Dendritic cell treated with granulocyte-macrophage colony-stimulating factor and Interleukin-4, amounts not matched to agents 40 ng/mL and 50 ng/mL, for 4 days (primary cell): Measurements from ENCODE around the gene TMED10.
A peak's percentile ranks its signal among the peaks of the same experiment; 100 is the strongest.
"Not testable (repeated sequence)": the region's sequence is repeated elsewhere in the genome, so short reads cannot be mapped to it uniquely, and the experiment has no call there.

Experiments used
- H3K27ac Mint-ChIP-seq: one replicate; pipeline ENCODE4 v1.8.0; 2022; ENCODE audit warnings: mild to moderate bottlenecking, mixed read lengths
- H3K27me3 Mint-ChIP-seq: one replicate; pipeline ENCODE4 v1.8.0; 2022; ENCODE audit warnings: mild to moderate bottlenecking, mixed read lengths
- H3K36me3 Mint-ChIP-seq: one replicate; pipeline ENCODE4 v1.8.0; 2022; ENCODE audit warnings: low read depth, mixed read lengths
- H3K4me1 Mint-ChIP-seq: one replicate; pipeline ENCODE4 v1.8.0; 2022; ENCODE audit warnings: low read depth, mixed read lengths
- H3K4me3 Mint-ChIP-seq: one replicate; pipeline ENCODE4 v1.8.0; 2022; ENCODE audit warnings: mild to moderate bottlenecking, moderate library complexity, mixed read lengths
- H3K9me3 Mint-ChIP-seq: one replicate; pipeline ENCODE4 v1.8.0; 2022; ENCODE audit warnings: mixed read lengths
- intact Hi-C: fragments of 100-400 bp; cut with micrococcal nuclease; formaldehyde crosslinking; loops from one replicate; pipeline ENCODE4 v1.15.0; 2022

TMED10 gene

DNA sequence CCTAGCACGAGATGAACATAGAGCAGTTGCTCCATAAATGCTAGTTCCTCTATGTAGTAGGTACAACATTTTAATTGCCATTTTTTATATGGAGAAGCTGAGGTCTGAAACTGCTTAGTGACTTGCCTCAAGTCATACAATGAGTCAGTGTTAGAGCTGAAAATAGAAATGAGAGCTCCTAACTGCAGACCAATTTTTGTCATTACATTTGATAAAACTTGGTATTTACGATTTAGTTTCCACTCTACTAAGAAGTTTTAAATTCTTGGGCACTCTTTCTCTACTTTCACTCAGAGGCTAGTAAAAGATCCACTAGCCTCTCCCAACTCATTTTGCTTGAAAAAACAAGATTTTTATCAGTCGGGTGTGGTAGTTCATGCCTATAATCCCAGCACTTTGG, 8.1 kb upstream of the TMED10 start:
- Mint-ChIP-seq H3K27ac (peak overlapping the region; percentile 66), H3K9me3 (no peaks in the 10 kb centered on the region), H3K4me1 (peaks cover 62% of the 10 kb centered on the region), H3K4me3 (no peak overlapping the region), H3K36me3 (no peaks in the 10 kb centered on the region), H3K27me3 (peaks cover 4% of the 10 kb centered on the region)
- intact Hi-C loops = loop anchor here (5.0 kb wide), 1 partner anchor 37 kb away; no protein-coding TSS in a partner anchor

DNA sequence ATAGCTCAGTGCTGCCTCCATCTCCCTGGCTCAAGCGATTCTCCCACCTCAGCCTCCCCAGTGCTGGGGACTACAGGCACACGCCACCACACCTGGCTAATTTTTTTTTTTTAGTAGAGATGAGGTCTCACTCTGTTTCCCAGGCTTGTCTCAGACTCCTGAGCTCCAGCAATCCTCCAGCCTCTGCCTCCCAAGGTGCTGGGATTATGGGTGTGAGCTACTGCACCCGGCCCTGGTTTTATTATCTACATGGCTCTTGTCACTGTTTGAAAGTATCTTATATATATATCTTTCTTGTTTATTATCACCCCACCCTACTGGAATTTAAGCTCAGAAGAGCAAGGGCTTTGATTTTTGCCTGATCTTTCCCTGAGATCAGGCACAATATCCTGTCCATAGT, 7.6 kb upstream of the TMED10 start:
- no peaks in the 10 kb centered on the region for H3K36me3 Mint-ChIP-seq
- peaks cover 4% of the 10 kb centered on the region for H3K27me3 Mint-ChIP-seq
- no peaks in the 10 kb centered on the region for H3K9me3 Mint-ChIP-seq
- peaks cover 57% of the 10 kb centered on the region for H3K4me1 Mint-ChIP-seq
- peak overlapping the region; percentile 66 for H3K27ac Mint-ChIP-seq
- intact Hi-C loops = loop anchor here (5.0 kb wide), 1 partner anchor 37 kb away; no protein-coding TSS in a partner anchor
- no peak overlapping the region for H3K4me3 Mint-ChIP-seq

DNA sequence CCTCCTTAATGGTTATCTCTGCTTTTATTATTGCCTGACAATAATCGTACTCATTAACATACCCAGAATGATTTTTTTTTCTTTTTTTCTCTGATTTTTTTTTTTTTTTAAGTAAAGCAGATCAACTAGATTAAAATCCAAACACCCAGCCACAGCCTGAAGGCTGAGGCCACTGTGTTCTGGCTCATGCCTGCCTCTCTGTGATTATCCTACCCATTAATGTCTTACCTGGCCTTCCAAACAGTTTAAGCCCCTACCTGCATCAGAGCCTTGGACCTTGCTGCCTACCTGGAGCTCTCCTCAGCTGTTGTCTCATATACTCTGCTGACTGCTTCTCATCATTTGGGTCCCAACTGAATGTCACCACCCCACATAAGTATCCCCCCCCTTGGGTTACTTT, 6.8 kb upstream of the TMED10 start:
- Mint-ChIP-seq H3K4me1 (peaks cover 49% of the 10 kb centered on the region), H3K4me3 (no peak overlapping the region), H3K36me3 (no peaks in the 10 kb centered on the region), H3K27me3 (peaks cover 4% of the 10 kb centered on the region), H3K27ac (peak overlapping the region; percentile 74), H3K9me3 (no peaks in the 10 kb centered on the region)
- intact Hi-C loops = loop anchor here (5.0 kb wide), 1 partner anchor 36 kb away; no protein-coding TSS in a partner anchor

DNA sequence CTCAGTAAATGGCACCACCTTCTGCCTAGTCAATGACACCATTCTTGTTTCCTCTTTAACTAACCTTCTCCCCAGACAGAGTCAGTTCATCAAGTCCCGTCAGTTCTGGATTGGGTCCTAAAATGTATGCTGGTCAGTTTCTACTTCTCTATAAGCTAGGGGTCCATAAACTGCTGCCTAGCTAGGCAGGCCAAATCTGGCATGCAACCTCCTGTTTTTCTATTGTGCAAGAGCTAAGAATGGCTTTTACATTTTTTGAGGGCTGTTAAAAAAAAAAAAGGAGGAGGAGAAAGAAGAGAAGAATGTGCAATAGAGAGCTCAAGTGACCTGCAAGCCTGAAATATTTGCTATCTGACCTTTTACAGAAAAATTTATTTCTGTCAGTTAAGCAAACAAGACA, 6.4 kb upstream of the TMED10 start:
- H3K27ac Mint-ChIP-seq = peak overlapping the region; percentile 74
- H3K4me3 Mint-ChIP-seq = no peak overlapping the region
- no peaks in the 10 kb centered on the region for H3K9me3 Mint-ChIP-seq
- peaks cover 4% of the 10 kb centered on the region for H3K27me3 Mint-ChIP-seq
- intact Hi-C loops = loop anchor here (5.0 kb wide), 1 partner anchor 36 kb away; no protein-coding TSS in a partner anchor
- peaks cover 45% of the 10 kb centered on the region for H3K4me1 Mint-ChIP-seq
- no peaks in the 10 kb centered on the region for H3K36me3 Mint-ChIP-seq

DNA sequence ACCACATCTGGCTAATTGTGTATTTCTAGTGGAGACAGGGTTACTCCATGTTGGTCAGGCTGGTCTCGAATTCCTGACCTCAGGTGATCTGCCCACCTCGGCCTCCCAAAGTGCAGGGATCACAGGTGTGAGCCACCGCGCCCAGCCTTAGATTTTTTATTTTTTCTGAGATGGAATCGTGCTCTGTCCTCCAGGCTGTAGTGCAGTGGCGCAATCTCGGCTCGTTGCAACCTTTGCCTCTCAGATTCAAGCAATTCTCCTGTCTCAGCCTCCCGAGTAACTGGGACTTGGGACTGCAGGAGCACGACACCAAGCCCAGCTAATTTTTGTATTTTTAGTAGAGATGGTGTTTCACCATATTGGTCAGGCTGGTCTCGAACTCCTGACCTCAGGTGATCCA, 5.8 kb upstream of the TMED10 start:
- not testable (repeated sequence) for H3K27me3 Mint-ChIP-seq, H3K36me3 Mint-ChIP-seq, H3K4me3 Mint-ChIP-seq, H3K9me3 Mint-ChIP-seq
- intact Hi-C loops = loop anchor here (5.0 kb wide), 1 partner anchor 35 kb away; no protein-coding TSS in a partner anchor
- peak overlapping the region; percentile 74 for H3K27ac Mint-ChIP-seq
- H3K4me1 Mint-ChIP-seq = peaks cover 45% of the 10 kb centered on the region

DNA sequence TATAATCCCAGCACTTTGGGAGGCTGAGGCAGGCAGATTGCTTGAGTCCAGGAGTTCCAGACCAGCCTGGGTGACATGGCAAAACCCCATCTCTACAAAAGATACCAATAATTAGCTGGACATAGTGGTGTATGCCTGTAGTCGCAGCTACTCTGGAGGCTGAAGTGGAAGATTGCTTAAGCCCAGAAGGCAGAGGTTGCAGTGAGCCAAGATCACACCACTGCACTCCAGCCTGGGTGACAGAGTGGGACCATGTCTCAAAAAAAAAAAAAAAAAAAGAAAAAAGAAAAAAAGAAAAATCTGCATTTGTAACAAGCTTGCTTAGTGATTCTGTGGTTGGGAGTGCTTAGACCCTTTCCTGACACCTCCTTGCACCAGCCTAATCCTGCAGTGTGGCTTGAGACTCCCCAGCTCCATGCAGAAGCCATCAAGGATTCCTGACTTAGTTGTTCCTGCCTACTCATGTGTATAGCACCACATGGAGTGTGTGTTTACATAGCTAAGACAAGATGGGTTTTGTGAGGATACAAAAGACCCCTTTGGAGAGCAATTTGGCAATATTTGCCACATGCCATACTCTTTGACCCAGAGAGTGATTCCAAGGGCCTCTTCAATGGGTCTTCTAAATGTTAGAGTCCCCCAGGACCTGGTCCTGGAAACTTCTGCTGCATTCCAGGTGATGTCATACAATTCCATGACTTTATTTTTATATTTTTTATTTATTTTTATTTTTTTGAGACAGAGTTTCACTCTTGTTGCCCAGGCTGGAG, 5.1 kb upstream of the TMED10 start:
- Mint-ChIP-seq H3K27me3 (peaks cover under 1% of the 10 kb centered on the region), H3K27ac (no peak overlapping the region), H3K4me3 (no peak overlapping the region), H3K4me1 (peaks cover 45% of the 10 kb centered on the region), H3K36me3 (peaks cover 4% of the 10 kb centered on the region), H3K9me3 (no peaks in the 10 kb centered on the region)
- intact Hi-C loops = loop anchor here (5.0 kb wide), 1 partner anchor 34 kb away; no protein-coding TSS in a partner anchor

DNA sequence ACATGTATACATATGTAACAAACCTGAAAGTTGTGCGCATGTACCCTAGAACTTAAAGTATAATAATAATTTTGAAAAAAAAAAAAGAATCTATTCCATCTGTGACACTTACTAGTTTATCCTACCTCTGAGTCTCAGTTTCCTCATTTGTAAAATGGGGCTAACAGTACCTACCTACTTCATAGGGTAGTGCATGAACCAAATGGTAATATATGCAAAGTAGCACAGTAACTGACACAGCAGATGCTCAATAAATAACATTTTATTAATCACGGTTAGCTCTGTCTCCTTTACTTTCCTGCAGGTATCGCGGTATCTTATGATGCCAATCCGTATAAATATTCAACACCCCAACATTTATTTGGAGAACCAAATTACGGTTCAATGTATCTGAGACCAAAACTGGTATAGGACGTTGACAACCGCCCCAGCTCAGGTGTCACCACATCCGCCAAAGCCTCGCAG, 703 bp downstream of the TMED10 start:
- intact Hi-C loops = loop anchor here (5.0 kb wide), 1 partner anchor 122 kb away; no protein-coding TSS in a partner anchor
- Mint-ChIP-seq H3K9me3 (no peaks in the 10 kb centered on the region), H3K4me3 (peak overlapping the region; percentile 100), H3K36me3 (peaks cover 30% of the 10 kb centered on the region), H3K27me3 (no peaks in the 10 kb centered on the region), H3K4me1 (peaks cover 59% of the 10 kb centered on the region), H3K27ac (peak overlapping the region; percentile 100)

DNA sequence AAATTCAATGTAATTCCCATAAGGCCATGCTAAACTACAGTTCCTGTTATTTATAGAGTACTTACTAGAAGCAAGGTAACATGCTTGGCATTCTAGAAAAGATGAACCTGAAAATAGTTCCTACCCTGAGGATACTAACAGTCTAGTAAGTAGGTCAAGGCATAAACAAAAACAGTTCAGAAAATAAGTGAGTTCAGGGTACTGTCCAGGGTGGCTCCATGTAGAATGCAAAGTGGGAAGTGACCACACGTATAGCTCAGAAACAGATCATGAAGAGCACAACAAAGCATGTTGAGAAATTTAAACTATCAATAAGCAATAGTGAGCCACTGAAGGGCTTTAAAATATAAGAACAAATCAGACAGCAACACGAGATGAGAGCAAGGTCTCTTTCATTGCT, 2.3 kb downstream of the TMED10 start:
- intact Hi-C loops = no loop called here
- peaks cover 70% of the 10 kb centered on the region for H3K4me1 Mint-ChIP-seq
- peaks cover 30% of the 10 kb centered on the region for H3K36me3 Mint-ChIP-seq
- H3K27ac Mint-ChIP-seq = peak overlapping the region; percentile 20
- no peaks in the 10 kb centered on the region for H3K27me3 Mint-ChIP-seq
- no peak overlapping the region for H3K4me3 Mint-ChIP-seq
- H3K9me3 Mint-ChIP-seq = no peaks in the 10 kb centered on the region

DNA sequence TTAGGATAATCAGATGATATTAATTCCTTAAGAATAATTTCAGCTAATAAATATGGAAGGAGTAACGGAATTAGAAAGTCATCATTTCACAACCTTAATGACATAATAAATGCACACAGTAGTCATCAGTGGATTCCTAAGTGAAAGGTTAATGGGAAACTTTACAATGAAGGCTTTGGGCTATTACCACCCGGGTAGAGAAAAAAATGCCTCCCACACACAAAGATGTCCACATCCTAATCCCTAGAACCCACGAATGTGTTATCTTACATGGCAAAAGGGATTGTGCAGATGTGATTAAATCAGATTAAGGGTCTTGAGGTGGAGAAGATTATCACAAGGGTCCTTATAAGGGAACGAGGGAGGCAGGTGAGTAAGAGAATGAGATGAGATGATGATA, 5.6 kb downstream of the TMED10 start:
- intact Hi-C loops = no loop called here
- peaks cover 19% of the 10 kb centered on the region for H3K36me3 Mint-ChIP-seq
- H3K9me3 Mint-ChIP-seq = no peaks in the 10 kb centered on the region
- H3K4me3 Mint-ChIP-seq = no peak overlapping the region
- H3K27ac Mint-ChIP-seq = peak overlapping the region; percentile 7
- peaks cover 95% of the 10 kb centered on the region for H3K4me1 Mint-ChIP-seq
- no peaks in the 10 kb centered on the region for H3K27me3 Mint-ChIP-seq

DNA sequence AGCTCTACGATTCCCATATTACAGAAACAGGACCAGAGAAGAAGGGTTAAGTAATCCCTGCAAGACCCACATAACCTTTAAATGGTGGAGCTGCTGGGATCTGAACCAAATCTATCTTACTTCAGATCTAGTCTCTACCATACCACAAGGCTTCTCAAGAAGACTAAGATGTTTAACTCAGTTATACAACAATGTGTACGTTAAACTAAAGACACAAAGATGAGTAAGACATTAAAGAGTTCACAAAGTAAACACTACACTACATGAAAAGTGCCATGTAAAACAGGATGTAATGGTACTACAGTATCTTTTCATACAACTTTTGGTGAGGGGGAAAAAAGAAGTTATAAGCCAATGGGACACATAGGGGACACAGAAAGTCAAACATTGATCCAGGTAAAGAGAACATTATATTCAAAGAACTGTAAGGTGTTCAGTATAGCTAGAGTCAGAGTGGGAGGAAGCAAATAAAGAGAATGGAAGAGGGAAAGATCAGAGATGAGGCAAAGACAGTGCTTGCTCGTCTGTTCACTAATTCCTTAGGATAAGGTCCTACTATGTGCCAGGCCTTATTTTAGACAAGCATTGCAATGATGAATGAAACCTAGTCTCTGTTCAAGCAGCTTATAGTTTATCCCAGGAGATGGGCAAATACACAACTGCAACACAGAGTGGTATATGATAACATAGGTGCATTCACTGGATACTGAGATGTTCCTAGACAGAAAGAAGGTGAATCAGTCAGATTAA, 7.7 kb downstream of the TMED10 start:
- Mint-ChIP-seq H3K4me1 (peaks cover 77% of the 10 kb centered on the region), H3K27me3 (no peaks in the 10 kb centered on the region), H3K9me3 (no peaks in the 10 kb centered on the region), H3K27ac (no peak overlapping the region), H3K36me3 (peaks cover 19% of the 10 kb centered on the region), H3K4me3 (no peak overlapping the region)
- intact Hi-C loops = no loop called here

DNA sequence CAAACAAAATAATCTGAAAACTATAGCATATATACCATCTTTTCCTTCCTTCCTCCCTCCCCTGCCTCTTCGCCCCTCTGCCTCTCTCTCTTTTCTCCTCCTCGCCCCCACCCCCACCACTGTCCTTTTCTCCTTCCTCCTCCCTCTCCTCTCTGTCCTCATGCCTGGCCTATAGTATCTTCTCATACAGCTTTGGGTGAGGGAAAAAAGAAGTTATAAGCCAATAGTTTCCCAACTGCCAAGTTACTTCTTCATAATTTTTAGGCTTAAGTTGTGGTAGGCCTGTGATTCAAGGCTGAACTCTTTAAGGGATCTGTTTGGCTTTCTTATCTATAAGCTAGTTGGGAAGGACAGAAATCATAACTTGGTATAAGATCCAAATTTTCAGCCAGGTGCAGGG, 9.1 kb downstream of the TMED10 start:
- Mint-ChIP-seq H3K4me3 (no peak overlapping the region), H3K9me3 (no peaks in the 10 kb centered on the region), H3K27me3 (no peaks in the 10 kb centered on the region), H3K4me1 (peaks cover 70% of the 10 kb centered on the region), H3K27ac (peak overlapping the region; percentile 32), H3K36me3 (peaks cover 20% of the 10 kb centered on the region)
- intact Hi-C loops = no loop called here

DNA sequence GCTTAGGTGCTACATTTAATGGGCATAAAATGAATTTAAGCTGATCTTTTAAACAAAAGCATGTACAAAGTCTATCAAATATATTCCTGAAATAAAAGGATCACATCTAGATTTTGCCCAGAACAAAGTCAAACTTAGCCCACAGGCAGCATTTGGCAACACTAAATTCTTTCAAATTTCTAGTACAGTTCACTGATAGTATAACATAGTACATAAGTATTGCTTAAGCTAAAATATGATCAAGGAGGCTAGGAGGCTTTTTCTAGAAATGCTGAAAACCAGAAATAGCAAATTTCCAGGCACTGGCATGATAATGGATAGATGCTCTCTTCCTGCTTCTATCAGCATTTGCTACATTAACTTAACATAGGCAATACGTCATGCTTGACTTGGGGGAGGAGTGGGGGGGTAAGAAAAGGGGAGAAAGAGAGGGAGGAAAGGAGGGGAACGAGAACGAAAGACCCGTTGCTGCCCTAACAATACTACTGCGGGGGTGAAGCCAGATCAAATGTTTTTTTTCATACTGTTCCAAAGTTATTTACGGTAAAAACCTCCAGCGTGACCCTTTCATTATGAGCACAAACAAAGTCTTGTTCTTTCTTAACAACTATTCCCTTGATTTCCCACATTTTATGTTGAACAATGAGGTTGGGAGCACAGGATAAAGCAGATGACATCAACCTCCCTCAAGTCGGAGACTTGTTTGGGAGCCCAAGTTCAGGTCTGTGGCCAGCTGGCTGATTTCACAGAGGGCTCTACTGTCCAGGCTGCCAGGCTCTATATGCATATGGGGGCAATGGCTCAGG, 10.6 kb downstream of the TMED10 start:
- peaks cover 70% of the 10 kb centered on the region for H3K4me1 Mint-ChIP-seq
- H3K9me3 Mint-ChIP-seq = no peaks in the 10 kb centered on the region
- peaks cover 22% of the 10 kb centered on the region for H3K36me3 Mint-ChIP-seq
- no peak overlapping the region for H3K4me3 Mint-ChIP-seq
- no peaks in the 10 kb centered on the region for H3K27me3 Mint-ChIP-seq
- no peak overlapping the region for H3K27ac Mint-ChIP-seq
- intact Hi-C loops = no loop called here

DNA sequence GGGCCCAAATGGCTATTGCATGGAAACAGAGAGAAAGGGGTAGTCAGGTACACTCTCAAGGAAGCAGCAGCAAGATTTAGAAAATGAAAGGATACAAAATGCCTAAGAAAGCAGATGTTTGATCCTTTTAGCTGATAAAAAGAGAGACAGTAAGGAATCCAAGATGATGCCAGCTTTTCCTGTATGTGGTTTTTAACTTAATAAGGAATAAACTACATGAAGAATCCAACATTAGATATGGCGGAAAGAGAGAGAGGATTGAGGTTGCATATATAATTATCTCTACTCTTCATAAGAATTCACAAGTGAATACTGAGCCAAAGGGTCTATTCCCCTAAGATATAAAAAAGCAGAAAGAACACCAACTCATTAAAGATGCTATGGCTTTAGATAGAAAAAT, 11.6 kb downstream of the TMED10 start:
- no peak overlapping the region for H3K27ac Mint-ChIP-seq
- intact Hi-C loops = no loop called here
- H3K9me3 Mint-ChIP-seq = no peaks in the 10 kb centered on the region
- peaks cover 66% of the 10 kb centered on the region for H3K4me1 Mint-ChIP-seq
- no peak overlapping the region for H3K4me3 Mint-ChIP-seq
- H3K36me3 Mint-ChIP-seq = peaks cover 25% of the 10 kb centered on the region
- H3K27me3 Mint-ChIP-seq = no peaks in the 10 kb centered on the region
